Choroid plexus epithelial cell (primary cell): Measurements from ENCODE around the gene RNF152.

Source experiments
- DNase-seq: peaks from one replicate; pipeline ENCODE4 v3.0.0-alpha.2; 2010; ENCODE audit warnings: low read depth
- H3K4me3 ChIP-seq: 2 replicates; pipeline ENCODE4 v1.5.1; 2011; ENCODE audit warnings: low read depth, mild to moderate bottlenecking, control low read depth, low read length, moderate library complexity
- CTCF ChIP-seq: conservative IDR thresholded peaks from 2 replicates; pipeline ENCODE4 v1.5.1; 2011; ENCODE audit warnings: low read depth, mild to moderate bottlenecking, control low read depth, inconsistent platforms, low read length, moderate library complexity

The RNF152 gene

GRCh38 chr18:61869636-61870035 is 23.2 kb downstream of the RNF152 start:
- peak; percentile 26 for DNase-seq
- TF ChIP-seq CTCF = no peak
- no peak overlapping the region for H3K4me3 ChIP-seq

DNA sequence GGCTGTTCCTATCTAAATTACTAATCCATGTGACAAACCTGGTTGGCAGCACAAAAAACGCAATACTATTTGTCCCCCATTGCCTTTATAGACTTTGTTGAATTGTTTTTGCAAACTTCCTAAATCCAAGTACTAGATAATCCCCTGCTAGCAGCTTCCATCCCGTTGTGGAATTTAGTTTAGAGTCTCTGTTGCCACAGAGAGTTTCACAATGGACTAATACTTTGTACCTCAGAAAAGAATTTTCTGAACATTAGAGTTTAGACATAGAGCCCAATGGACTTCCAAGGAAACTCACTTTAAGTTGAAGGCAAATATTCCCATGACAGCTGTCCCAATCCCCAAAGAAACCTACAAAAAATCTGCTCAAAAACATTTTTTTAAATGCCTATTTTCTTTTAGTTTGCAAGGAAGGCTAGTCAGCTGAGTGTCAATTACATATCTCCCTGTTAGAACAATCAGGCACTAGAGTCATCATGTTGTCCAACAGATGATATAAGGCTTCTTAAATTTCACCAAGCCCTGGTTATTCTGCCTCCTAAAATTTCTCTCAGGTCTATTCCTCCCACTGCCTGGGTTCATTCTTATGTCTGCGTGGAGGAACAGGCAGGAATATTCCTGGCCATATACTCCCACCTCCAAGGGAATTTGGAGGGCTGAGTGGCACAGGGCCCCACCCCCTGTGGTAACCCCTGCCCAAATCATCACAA is 27.2 kb downstream of the RNF152 start:
- peak; percentile 39 for DNase-seq
- H3K4me3 ChIP-seq = no peak overlapping the region
- no peak for TF ChIP-seq CTCF

DNA sequence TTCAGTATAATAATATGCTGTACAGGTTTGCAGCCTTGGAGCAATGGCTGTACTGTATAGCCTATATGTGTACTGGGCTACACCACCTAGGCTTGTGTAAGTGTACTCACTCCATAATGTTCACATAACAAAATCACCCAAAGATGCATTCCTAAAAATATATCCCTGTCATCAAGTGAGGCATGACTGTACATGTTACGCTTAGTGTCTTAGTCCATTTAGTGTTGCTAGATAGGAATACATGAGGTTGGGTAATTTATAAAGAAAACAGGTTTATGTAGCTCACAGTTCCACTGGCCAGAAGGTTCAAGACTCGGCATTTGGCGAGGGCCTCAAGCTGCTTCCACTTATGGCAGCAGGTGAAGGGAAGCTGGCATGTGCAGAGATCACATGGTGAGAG is 31.4 kb downstream of the RNF152 start:
- TF ChIP-seq CTCF = no peak
- H3K4me3 ChIP-seq = no peak overlapping the region
- no peak for DNase-seq

GRCh38 chr18:61860302-61860701 is 32.5 kb downstream of the RNF152 start:
- no peak overlapping the region for H3K4me3 ChIP-seq
- peak; percentile 35 for DNase-seq
- TF ChIP-seq CTCF = no peak

GRCh38 chr18:61859113-61859512 is 33.7 kb downstream of the RNF152 start:
- DNase-seq = no peak
- no peak for TF ChIP-seq CTCF
- H3K4me3 ChIP-seq = no peak overlapping the region

DNA sequence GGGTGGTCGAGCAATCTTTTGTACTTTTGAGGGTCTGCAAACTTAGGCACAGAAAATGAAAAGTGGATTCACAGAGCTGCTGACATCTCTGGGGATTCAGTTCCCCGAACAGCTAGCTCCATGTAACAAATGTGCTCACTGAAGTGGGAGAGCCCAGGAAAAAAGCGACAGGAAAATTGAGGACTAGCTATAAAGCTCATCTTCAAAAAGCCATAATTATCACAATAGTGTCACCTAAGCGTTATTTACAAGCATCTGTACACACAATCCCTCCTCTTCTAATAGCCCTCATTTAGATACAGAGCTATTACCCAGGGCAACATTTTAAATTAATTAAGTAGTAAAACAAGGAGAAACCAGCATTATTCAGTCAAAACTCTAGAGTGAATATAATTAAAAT is 36.1 kb downstream of the RNF152 start:
- DNase-seq = no peak
- TF ChIP-seq CTCF = no peak
- H3K4me3 ChIP-seq = no peak overlapping the region
